VCaP (cell line): ENCODE results near the gene APOBEC3C.

ENCODE experiments used
- H3K27ac ChIP-seq: fragments of 450-650 bp; 2 replicates; pipeline ENCODE4 v1.5.1; 2017
- TF ChIP-seq, protein P1 (sequence below): fragments of 450-650 bp; conservative IDR thresholded peaks from 2 replicates; pipeline ENCODE4 v1.5.1; 2017; ENCODE audit warnings: mild to moderate bottlenecking, moderate library complexity

APOBEC3C gene

DNA sequence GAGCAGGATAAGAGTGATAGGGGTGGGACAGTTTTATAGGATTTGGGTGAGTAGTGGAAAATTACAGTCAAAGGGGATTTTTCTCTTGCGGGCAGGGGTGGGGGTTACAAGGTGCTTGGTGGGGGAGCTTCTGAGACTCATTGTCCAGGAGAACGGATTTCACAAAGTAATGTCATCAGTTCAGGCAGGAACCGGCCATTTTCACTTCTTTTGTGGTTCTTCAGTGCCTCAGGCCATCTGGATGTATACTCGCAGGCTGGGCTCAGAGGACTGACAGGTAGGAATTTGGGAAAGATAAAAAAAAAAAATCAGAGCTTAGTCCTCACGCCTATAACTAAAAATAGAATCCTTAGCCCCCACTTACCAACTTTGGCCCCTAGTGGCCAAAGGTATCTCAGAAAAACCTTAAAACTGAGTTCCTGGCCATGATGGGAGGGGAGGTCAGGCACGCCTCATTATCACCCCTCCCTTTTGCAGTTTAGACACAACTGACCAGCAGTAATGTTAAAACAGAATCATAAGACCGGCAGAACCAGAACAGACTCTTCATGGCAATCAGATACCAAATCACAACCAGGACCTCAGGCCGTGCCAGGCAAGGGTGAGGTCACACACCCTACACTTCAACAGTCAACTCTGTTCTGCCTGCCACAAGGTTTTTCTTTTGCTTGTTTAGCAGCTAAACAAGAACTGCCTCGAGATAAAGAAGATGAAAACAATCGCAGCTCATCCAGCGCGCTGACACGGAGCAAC, 54.2 kb downstream of the APOBEC3C start:
- H3K27ac ChIP-seq, result peak overlapping the region; percentile 62
- TF ChIP-seq, protein P1, sequence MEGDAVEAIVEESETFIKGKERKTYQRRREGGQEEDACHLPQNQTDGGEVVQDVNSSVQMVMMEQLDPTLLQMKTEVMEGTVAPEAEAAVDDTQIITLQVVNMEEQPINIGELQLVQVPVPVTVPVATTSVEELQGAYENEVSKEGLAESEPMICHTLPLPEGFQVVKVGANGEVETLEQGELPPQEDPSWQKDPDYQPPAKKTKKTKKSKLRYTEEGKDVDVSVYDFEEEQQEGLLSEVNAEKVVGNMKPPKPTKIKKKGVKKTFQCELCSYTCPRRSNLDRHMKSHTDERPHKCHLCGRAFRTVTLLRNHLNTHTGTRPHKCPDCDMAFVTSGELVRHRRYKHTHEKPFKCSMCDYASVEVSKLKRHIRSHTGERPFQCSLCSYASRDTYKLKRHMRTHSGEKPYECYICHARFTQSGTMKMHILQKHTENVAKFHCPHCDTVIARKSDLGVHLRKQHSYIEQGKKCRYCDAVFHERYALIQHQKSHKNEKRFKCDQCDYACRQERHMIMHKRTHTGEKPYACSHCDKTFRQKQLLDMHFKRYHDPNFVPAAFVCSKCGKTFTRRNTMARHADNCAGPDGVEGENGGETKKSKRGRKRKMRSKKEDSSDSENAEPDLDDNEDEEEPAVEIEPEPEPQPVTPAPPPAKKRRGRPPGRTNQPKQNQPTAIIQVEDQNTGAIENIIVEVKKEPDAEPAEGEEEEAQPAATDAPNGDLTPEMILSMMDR, result no peak
